ENCODE results near the gene MOCOS.

- TF ChIP-seq CHD2 (IDR thresholded peaks at IDR 0.05; ENCODE audit: low read length): no peak
- TF ChIP-seq KDM5A (IDR thresholded peaks at IDR 0.05; ENCODE audit: low read length): no peak
- TF ChIP-seq MAFK (IDR thresholded peaks at IDR 0.05; ENCODE audit: low read depth, low read length): no peak
- TF ChIP-seq POLR2A (IDR thresholded peaks at IDR 0.05; ENCODE audit: control extremely low read depth in 1 of 2, low read depth in 2 of 2, low read length in 2 of 2): no peak
- no peak for TF ChIP-seq EP300 (IDR thresholded peaks at IDR 0.05; ENCODE audit: borderline replicate concordance in 1 of 2, low read depth in 2 of 2, low read length in 2 of 2)
- no peak for TF ChIP-seq POLR2AphosphoS5 (IDR thresholded peaks at IDR 0.05; ENCODE audit: low read depth, low read length)
- TF ChIP-seq GTF2F1 (IDR thresholded peaks at IDR 0.05; ENCODE audit: borderline replicate concordance, low read depth, low read length): no peak
- TF ChIP-seq CTCF (IDR thresholded peaks at IDR 0.05; ENCODE audit: control extremely low read depth in 1 of 3, insufficient read depth in 1 of 3, low read depth in 1 of 3, low read length in 3 of 3): no peak
- TF ChIP-seq, protein P1, sequence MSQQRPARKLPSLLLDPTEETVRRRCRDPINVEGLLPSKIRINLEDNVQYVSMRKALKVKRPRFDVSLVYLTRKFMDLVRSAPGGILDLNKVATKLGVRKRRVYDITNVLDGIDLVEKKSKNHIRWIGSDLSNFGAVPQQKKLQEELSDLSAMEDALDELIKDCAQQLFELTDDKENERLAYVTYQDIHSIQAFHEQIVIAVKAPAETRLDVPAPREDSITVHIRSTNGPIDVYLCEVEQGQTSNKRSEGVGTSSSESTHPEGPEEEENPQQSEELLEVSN (IDR thresholded peaks at IDR 0.05): no peak
- no peak for TF ChIP-seq MAX (IDR thresholded peaks at IDR 0.05)
Measured at GRCh38 chr18:36265015-36265414, 77.7 kb downstream of the MOCOS start.

Measured in H1 (cell line).